GM19397 (cell line): ENCODE measurements around the gene GGCX.

Experiments
- ATAC-seq: cut with Tn5 transposase; IDR thresholded peaks from one replicate; pipeline ENCODE4 v1.9.1; 2021; ENCODE audit warnings: mild to moderate bottlenecking, moderate library complexity; ENCODE audit not compliant: unreplicated experiment

The GGCX gene

DNA sequence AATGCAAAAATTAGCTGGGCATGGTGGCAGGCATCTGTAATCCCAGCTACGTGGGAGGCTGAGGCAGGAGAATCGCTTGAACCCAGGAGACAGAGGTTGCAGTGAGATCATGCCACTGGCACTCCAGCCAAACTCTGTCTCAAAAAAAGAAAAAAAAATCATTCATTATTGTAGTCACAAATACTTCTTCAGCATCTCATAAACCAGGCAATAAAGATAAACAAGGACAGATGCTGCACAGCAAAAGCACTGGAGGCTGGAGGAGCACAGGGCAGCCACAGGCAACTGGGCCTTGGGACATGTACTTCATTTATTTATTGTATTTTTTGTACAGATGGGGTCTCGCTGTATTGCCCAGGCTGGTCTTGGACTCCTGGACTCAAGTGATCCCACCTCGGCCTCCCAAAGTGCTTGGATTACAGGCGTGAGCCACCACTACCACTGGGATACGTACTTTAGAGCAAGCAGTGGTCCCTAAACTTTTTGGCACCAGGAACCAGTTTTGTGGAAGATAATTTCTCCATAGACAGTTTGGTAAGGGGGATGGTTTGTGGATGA, 39.1 kb downstream of the GGCX start:
- ATAC-seq = no peak

GRCh38 chr2:85516653-85517389, 44.5 kb downstream of the GGCX start:
- no peak for ATAC-seq

DNA sequence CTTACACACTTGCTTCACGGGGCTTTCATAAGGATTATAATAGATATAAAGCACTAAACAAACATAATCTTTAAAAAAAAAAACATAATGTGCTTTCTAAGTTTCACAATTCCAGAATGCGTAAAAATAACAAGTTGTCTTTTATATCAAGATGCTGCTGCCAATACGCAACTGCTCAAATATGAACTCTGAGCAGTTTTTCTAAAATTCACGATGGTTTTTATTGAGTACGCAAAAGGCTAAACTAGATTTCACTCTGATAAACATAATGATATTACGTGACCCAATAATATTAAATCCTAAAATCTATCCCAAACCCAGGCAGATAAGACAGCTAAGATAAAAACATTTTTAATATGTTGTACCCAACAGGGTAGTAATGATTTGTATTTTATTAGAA, 47.0 kb downstream of the GGCX start:
- no peak for ATAC-seq

GRCh38 chr2:85511008-85511811, 50.1 kb downstream of the GGCX start:
- ATAC-seq = no peak

DNA sequence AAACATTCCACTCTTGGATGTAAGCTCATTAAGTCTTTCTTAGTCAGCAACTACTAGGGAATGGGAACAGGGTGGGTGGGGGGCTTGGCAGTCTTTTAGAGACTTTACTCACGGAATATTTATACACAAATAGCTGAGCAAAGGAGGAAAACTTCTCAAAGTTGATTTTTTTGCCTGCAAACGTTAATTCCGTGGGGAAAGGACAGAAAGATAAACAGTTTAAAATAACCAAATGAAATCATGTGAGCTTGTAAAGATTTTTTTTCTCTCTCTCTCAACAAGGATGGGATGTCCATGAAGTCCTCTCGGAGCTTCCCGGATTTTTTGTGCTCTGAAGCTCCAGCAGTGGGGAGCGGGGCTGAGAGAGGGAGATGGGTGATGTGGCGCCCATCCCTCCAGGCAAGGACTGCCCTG, 54.5 kb downstream of the GGCX start:
- ATAC-seq = no peak

GRCh38 chr2:85505551-85506238, 55.6 kb downstream of the GGCX start:
- no peak for ATAC-seq

GRCh38 chr2:85504778-85505261, 56.5 kb downstream of the GGCX start:
- ATAC-seq = no peak

GRCh38 chr2:85503851-85504777, 57.2 kb downstream of the GGCX start:
- no peak for ATAC-seq

GRCh38 chr2:85503168-85503850, 58.0 kb downstream of the GGCX start:
- no peak for ATAC-seq

DNA sequence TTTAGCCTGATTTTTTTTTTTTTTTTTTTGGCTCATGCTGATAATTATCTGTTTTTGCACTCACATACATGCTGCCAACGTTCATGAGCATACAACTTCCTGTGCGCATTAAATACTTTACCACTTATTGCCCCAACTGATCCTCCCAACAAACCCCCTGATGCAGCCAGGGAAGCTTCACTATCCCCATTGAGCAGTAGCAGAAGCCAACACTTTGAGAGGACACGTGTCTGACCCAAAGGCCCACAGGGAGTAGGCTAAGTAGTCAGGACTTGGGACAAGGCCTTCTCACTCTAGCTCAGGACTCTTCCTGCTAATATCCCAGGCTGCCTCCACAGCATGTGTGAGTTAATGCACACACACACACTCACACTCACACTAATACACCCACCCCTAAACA, 58.6 kb downstream of the GGCX start:
- no peak for ATAC-seq

GRCh38 chr2:85501248-85501647, 60.0 kb downstream of the GGCX start:
- no peak for ATAC-seq

DNA sequence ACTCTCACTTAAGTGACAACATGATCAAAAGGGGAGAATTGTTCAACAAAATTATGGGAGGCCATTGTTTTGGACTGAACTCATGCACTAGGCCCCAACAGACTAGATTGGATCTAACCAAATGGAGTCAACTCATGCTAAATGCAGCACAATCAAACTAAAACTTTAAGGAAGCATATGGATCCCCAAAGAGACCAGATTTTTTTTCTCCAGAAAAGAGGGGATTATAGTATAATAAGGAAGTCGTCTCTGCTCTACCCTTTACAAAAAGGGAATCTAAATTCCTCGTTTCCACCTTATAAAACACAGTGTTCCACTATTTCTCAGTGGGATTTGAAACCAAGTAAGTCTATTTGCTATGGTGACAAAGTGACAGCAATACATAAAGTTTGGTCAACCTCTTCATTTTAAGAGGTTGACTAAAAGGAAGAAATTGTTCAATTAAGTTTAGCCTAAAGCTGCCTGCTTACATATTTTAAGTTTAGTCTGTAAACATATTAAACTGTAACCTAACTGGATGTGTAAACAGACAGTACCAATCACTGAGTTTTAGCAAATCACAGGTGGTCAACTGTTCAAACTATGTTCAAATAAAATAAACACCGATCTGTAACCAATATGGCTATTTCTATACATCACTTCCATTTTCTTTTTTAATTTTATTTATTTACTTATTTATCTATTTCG, 63.2 kb downstream of the GGCX start:
- no peak for ATAC-seq

- no peak for ATAC-seq
Measured at GRCh38 chr2:85496436-85496835, 64.9 kb downstream of the GGCX start.
